ENCODE results near the gene ZNF844.
A peak's percentile ranks its signal among the peaks of the same experiment; 100 is the strongest.
"Not testable (repeated sequence)": the region's sequence is repeated elsewhere in the genome, so short reads cannot be mapped to it uniquely, and the experiment has no call there.

Gene ZNF844

GRCh38 chr19:12064590-12065538 is at the start of gene ZNF844:
ZNF844 (plus strand) TSS chr19:12064731; CDS start chr19:12064874, 143 bp downstream.
- peak; percentile 25 for DNase-seq (ENCODE audit: low spot score)

DNA sequence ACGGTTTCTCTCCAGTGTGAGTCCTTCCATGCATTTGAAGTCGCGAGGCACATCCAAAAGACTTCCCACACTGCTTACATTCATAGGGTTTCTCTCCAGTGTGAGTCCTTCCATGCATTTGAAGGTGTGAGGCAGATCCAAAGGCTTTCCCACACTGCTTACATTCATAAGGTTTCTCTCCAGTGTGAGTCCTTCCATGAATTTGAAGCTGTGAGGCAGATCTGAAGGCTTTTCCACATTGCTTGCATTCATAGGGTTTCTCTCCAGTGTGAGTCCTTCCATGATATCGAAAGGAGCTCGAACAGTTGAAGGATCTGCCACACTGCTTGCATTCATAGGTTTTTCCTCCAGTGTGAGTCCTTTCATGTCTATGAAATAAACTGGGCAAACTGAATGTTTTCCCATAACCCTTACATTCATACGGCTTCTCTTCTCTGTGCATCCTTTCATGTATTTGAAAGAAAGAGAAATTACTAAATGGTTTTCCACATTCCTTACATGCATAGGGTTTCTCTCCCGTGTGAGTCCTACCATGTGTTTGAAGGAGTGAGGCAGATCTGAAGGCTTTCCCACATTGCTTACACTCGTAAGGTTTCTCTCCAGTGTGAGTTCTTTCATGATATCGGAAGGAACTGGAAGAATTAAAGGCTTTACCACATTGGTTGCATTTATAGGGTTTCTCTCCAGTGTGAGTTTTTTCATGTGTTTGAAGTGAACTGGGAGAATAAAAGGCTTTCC is 49.3 kb upstream of the ZNF844 start:
- no peak for DNase-seq (ENCODE audit: low spot score)

DNA sequence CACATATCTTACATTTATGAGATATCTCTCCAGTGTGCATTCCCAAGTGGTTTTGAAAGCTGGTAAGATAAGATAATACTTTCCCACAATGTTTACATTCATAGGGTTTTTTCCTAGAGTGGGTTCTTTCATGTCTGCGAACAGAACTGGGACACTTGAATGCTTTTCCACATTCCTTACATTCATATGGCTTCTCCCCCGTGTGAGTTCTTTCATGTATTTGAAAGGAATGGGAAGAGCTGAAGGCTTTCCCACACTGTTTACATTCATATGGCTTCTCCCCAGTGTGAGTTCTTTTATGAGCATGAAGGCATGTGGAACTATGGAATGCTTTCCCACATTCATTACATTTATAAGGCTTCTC is 48.8 kb upstream of the ZNF844 start:
- peak; percentile 14 for DNase-seq (ENCODE audit: low spot score)

- no peak for DNase-seq (ENCODE audit: low spot score)
Measured at GRCh38 chr19:12034198-12034597, 30.3 kb upstream of the ZNF844 start.

DNA sequence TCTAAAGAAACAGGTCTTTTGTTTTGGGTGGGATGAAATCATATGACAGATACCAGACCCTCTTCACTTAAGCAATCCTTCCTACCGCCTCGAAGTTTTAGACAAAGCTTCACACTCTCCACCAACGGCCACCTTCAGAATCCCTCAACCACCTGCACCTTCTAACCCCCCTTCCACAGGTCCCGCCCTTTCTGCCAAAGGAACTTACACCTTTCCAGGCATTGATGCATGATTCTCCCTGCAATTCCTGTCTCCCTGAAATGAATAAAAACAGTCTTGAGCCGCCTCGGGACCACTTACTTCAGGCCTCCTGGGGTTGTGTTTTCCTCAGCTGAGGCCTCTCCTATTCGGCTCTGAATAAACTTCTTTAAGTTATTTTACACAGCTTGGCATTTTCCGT is 29.9 kb upstream of the ZNF844 start:
- DNase-seq (ENCODE audit: low spot score) = no peak

- peak; percentile 47 for DNase-seq (ENCODE audit: low spot score)
Measured at GRCh38 chr19:12035220-12036172, 29.0 kb upstream of the ZNF844 start, which contains the start of gene ZNF433. ZNF433 (minus strand) TSS chr19:12035679; CDS start chr19:12035539, 140 bp downstream.

- no peak for DNase-seq (ENCODE audit: low spot score)
Measured at GRCh38 chr19:12042893-12043292, 21.6 kb upstream of the ZNF844 start.

DNA sequence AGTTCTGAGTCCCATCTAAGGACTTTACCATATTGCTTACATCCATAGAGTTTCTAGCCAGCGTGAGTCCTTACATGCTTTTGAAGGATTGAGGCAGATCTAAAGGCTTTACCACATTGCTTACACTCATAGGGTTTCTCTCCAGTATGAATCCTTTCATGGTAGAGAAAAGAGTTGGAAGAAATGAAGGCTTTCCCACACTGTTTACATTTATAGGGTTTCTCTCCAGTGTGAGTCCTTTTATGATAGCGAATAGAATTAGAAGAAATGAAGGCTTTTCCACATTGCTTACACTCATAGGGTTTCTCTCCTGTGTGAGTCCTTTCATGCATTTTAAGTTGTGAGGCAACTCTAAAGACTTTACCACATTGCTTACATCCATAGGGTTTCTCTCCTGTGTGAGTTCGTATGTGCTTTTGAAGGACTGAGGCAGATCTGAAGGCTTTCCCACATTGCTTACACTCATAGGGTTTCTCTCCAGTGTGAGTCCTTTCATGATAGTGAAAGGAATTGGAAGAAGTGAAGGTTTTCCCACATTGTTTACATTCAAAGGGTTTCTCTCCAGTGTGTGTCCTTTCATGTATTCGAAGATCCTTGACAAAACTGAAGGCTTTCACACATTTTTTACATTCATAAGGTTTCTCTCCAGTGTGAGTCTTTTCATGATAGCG is 20.6 kb upstream of the ZNF844 start:
- DNase-seq (ENCODE audit: low spot score) = no peak

DNA sequence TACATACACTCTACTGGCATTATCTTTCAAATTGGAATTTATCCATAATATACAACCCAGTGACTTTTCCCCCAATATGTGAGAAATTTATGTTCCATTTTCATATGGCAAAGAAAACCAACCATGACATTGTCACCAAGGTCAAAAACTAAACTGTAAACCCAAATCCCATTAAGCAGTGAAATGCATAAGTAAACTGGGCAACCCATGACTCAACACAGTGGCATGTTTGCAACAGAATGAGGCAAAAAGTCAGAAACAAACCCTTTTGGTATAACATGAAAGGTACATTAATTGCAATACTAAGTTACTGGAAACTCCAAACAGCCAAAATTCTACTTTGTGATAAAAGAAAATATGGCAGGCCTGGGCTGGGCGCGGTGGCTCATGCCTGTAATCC is 16.7 kb upstream of the ZNF844 start:
- no peak for DNase-seq (ENCODE audit: low spot score)

- DNase-seq (ENCODE audit: low spot score) = peak; percentile 48
Measured at GRCh38 chr19:12052091-12052496, 12.4 kb upstream of the ZNF844 start.

DNA sequence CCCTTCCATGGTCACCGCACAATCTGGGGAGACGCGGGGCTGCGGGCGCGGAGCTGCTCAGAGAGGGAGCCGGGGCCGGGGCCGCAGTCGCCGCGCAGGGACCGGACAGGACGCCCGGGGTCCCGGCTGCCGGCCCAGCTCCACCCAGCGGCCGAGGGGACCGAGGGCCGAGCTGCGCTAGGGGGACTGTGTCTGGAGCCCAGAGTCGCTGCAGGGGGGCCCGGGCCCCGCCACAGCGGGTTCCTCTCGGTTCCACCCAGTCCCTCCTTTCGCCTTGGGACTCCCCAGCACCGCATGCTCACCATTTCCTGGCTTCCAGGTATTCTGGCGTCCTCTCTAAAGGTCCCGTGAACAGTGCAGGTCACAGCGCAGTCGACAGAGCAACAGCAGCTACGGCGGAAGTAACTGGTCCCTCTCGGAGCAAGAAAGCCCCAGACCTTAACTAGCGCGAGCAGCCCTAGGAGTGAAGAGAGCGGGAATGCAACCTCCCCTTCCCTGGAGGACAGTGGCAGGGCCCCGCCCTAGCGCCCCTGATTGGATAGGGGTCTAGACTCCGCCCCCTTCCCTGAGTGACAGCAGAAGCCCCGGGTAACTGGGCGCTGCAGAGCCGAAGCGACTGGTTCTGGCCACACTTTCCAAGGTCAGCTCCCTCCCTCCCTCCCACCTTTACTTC is 11.9 kb upstream of the ZNF844 start, which contains the start of gene ZNF878:
TSS of gene ZNF878 (minus strand) at position 465 of the 673 bp plus-strand sequence. CDS start at position 305, 160 bp downstream.
- DNase-seq (ENCODE audit: low spot score) = peak; percentile 92

DNA sequence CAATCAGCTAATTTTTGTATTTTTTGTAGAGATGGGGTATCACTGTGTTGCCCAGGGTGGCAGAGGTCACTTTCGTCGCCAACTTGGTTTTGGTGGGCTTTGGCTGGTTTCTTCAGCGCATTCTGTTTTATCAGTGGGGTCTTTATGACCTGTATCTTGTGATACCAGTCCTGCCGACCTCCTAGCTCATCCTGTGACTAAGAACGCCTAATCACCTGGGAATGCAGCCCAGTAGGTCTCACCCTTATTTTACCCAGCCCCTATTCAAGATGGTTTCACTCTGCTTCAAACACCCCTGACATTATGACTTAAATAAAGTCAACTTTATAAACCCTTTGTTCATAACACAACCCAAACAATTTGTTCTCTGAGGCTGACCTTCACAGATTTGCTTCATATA is 8.7 kb upstream of the ZNF844 start:
- DNase-seq (ENCODE audit: low spot score) = no peak

DNA sequence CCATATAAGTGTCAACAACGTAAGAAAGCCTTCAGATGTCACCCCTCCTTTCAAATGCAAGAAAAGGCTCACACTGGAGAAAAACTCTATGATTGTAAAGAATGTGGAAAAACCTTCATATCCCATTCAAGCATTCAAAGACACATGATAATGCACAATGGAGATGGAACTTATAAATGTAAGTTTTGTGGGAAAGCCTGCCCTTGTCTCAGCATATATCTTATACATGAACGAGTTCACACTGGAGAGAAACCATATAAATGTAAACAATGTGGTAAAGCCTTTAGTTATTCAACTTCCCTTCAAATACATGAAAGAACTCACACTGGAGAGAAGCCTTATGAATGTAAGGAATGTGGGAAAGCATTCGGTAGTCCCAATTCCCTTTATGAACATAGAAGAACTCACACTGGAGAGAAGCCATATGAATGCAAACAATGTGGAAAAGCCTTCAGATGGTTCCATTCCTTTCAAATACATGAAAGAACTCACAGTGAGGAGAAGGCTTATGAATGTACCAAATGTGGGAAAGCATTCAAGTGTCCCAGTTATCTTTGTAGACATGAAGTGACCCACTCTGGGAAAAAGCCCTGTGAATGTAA is 11.1 kb downstream of the ZNF844 start:
- no peak for DNase-seq (ENCODE audit: low spot score)

- not testable (repeated sequence) for DNase-seq (ENCODE audit: low spot score)
Measured at GRCh38 chr19:12076331-12076730, 11.8 kb downstream of the ZNF844 start.

DNA sequence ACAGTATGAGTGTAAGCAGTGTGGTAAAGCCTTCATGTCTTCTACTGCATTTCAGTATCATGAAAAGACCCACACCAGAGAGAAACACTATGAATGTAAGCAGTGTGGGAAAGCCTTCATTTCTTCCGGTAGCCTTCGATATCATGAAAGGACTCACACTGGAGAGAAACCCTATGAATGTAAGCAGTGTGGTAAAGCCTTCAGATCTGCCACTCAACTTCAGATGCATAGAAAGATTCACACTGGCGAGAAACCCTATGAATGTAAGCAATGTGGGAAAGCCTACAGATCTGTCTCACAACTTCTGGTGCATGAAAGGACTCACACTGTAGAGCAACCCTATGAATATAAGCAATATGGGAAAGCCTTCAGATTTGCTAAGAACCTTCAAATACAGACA is 12.8 kb downstream of the ZNF844 start:
- DNase-seq (ENCODE audit: low spot score) = no peak

- not testable (repeated sequence) for DNase-seq (ENCODE audit: low spot score)
Measured at GRCh38 chr19:12083336-12083735, 18.8 kb downstream of the ZNF844 start.

GRCh38 chr19:12085074-12085818 is 20.7 kb downstream of the ZNF844 start:
- no peak for DNase-seq (ENCODE audit: low spot score)

GRCh38 chr19:12090807-12091206 is 26.3 kb downstream of the ZNF844 start:
- peak; percentile 31 for DNase-seq (ENCODE audit: low spot score)

Measured in SW480 (cell line).